HG03095 (cell line): ENCODE data around the gene IQCM.

ENCODE experiments used
- ATAC-seq: cut with Tn5 transposase; IDR thresholded peaks from one replicate; pipeline ENCODE4 v1.9.1; 2021; ENCODE audit warnings: moderate library complexity; ENCODE audit not compliant: unreplicated experiment

Gene IQCM, protein sequence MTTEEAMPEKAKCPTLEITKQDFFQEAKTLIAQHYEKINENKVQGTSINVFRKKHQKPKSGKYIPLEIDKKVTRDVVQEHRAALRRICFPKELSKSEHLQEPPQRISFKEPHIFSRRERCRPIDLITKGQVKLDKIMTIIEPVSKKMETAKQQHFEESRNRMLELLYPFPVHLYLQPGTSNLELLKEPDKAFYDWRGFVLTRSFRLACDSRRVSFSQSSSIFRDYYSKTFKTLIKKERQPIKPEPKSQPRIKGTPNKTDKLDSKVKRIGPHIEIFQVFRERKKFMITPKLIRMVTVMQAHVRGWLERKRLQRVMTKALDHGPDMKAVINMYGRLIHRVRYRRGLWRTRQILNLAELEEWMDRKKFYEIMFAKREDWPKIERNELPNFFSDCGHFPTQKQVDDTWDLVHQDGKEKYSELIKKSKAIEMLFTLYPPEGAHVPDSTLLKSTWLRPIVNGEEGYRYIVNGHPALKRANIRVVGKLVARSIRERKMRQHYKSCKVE

DNA sequence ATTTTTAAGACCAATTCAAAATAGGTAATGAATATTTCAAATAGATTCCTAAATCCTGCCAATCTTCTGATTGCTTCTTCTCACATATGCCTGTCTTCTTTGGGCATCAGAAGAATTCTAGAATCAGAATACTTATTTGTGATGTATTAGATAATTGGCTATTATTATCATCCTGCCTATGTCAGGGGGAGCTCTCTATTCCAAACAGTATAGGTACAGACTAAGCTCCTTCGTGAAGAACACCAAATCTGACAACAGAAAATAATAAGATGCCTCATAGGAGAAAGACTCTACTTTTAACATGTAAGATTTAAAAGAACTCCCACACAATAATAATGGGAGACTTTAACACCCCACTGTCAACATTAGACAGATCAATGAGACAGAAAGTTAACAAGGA, at the start of gene IQCM:
Gene IQCM, minus strand, starts transcription at position 101 of the 400 bp plus-strand sequence. CDS start 73,152 bp downstream, outside the sequence.
- no peak for ATAC-seq

DNA sequence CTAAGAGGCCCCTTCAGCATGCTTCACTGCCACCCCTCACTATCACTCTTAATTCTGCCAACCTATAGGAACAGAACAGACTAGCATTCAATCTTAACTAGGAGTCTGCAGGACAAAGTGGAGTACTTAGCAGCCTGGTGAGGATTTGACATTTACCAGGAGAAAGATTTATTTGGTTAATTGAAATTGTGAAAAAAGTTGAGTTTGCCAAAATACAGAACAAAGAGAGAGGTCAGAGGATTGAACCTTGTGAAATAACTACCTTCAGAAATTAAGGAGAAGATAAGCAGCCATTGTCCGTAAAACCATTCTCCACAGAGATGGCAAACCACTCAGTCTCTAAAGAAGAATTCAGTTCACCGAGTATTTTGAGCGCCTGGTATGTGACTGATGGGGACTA, 41.8 kb upstream of the IQCM start:
- ATAC-seq: no peak

DNA sequence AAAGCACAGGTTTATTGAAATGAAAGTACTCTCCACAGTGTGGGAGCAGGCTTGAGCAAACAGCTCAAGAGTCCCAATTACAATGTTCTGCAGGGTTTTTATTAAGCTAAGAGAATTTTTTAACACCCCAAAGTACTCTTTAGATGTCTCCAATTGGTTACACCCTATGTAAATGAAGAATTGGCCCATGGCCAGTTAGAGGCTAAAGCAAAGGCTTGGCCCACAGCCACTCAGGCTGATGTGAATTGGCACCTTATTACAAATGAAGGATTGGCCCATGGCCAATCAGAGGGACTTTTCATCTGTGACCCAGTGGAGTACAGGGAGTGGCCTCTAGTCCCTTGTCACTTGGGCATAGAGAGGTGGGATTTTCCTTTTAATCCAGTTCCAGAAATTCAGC, 30.1 kb upstream of the IQCM start:
- ATAC-seq: no peak

DNA sequence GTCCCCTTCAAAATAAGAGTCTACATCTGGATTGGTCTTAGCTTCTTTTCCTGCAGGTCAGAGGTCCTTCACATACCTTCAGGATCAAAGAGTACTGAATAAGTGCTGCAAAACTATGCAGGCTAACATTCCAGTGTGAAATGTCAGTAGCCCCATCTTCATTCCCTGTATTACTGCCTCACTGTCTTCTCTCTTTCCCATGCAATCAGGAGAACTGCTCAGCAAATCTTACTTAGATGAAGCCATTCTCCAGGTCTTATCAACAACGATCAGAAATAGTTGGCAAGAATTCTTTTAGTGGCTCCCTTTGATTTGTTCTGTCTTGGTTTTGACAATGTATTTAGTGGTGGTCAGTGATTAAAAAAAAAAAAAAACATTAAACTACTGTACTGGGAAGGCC, 26.0 kb upstream of the IQCM start:
- no peak for ATAC-seq

DNA sequence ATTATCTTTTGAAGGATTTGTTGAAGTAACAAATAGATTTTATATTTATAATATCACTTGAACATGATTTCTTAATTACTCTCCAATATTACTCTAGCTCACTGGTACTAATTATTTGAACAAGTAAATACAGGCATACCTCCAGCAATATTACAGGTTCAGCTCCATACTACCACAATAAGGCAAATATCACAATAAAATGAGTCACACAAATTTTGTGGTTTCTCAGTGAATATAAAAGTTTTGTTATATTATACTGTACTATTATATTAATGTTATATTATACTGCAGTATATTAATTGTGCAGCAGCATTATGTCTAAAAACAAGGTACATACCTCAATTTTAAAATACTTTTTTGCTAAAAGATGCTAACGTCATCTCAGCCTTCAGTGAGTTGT, 22.4 kb upstream of the IQCM start:
- no peak for ATAC-seq

DNA sequence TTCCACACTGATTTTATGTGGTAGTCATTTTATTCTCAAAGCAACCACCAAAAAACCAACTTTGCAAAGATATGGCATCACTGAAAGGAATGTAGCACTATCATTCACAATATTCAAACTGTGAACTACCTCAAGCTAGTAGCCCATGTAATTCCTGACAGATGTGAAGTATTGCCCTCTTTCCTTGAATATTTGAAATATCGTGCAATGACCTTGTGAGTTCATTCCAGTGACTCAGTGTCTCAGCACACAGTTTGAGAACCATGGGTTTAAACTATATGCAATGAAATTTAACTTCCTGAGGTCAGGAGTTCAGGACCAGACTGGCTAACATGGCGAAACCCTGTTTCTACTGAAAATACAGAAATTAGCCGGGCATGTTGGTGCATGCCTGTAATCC, 20.9 kb upstream of the IQCM start:
- ATAC-seq: no peak

DNA sequence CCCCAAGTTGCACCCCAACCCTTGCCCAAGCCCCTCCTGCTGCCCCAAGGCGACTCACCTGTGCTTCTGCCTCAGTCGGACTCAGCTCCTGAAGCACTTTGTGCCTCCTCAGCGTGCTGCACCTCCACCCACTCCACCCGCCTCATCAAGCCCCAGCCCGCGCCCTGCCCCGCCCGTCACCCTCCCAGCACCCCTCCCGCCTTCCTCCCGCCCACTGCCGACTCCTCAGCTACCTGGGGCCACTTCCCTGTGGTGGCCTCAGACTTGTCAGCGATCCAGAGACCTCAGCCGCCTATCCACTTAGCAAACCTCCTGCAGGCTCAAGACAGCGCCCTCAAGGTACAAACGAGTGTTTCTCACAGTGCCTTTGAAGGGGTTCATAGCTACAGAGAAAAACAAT, 19.6 kb upstream of the IQCM start:
- no peak for ATAC-seq

DNA sequence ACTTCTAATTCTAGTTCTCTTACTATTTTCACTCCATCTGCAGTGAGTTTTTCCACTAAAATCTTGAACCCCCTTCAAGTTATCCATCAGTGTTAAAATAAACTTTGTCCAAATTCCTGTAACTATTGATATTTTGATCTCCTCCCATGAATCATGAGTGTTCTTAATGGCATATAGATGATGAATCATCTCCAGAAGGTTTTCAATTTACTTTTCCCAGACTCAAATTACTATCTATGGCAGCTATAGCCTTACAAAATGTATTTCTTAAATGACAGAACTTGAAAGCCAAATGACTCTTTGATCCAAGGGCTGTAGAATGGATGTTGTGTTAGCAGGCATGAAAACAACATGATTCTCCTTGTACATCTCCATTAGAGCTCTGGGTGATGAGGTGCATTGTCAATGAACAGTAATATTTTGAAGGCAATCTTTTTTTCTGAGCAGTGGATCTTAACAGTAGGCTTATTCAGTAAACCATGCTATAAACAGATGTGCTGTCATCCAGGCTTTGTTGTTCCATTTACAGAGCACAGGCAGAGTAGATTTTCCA, 16.1 kb upstream of the IQCM start:
- no peak for ATAC-seq

DNA sequence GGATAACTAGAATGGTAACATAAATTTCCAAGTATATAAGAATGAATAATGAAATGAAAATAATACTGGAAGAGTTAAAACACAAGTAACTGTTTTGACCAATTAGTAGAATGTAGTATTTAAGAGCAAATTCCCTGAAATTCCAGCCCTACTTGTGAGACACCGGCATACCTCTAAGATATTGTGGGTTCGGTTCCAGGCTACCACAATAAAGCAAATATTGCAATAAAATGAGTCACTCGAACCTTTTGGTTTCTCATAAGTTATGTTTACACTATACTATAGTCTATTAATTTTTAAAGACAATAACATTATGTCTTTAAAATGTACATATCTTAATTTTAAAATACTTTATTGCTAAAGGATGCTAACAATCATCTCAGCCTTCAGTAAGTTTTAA, 15.2 kb upstream of the IQCM start:
- ATAC-seq: no peak

DNA sequence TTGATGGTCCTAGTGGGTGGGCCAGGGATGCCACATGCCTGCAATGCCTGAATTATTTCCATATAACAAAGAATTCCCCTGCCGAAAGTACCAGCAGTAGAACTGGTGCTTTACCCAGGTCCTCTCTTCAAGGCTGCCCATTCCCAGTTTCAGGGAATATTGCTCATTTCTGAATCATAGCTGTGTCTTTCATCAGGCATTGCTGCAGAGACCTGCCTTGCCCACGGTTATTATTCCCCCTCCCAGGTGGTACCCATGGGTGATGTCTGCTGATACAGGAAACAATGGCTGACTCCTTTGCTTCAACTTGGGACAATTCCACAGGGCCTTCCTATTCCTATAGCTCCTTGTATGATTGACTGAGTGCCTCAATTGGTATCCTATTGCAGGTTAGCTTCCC, 9.7 kb upstream of the IQCM start:
- no peak for ATAC-seq

DNA sequence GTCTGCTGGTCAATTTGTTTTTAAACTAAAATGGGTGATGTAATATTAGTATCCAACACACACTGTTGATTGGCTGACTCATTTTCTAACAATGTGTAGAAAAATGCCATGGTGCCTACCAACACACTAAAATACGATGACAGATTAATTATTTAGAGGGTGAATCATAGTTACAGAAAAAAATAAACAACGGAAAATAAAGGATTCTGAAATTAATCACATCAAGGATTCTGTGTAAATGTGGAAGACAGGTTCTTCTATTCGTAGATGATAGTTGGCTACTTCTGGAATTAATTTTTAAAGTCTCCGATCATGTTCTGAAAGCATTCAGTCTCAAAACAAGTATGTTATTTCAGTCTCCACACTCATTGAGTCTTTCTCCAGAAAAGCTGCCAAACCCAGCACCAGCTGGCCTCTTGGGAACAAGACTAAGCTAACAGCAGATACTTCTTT, 8.2 kb upstream of the IQCM start:
- ATAC-seq: no peak

DNA sequence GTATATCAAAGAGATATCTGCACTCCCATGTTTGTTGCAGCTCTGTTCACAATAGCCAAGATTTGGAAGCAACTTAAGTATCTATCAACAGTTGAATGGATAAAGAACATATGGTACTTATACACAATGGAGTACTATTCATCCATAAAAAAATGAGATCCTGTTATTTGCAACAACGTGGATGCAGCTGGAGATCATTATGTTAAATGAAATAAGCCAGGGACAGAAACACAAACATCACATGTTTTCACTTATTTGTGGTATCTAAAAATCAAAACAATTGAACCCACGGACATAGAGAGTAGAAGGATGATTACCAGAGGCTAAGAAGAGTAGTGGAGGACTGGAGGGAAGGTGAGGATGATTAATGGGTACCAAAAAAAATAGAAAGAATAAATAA, 14.2 kb downstream of the IQCM start:
- no peak for ATAC-seq

DNA sequence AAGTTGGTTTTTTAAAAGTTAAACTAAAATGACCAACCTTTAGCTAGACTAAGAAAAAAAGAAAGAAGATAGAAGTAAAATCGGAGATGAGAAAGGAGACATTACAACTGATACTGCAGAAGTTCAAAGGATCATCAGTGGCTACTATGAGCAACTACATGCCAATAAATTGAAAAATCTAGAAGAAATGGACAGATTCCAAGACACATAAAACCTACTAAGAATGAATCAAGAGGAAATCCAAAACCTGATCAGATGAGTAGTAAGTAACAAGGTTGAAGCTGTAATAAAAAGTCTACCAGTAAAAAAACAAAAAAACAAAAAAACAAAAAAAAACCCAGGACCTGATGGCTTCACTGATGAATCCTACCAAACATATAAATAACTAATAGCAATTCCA, 16.1 kb downstream of the IQCM start:
- no peak for ATAC-seq

DNA sequence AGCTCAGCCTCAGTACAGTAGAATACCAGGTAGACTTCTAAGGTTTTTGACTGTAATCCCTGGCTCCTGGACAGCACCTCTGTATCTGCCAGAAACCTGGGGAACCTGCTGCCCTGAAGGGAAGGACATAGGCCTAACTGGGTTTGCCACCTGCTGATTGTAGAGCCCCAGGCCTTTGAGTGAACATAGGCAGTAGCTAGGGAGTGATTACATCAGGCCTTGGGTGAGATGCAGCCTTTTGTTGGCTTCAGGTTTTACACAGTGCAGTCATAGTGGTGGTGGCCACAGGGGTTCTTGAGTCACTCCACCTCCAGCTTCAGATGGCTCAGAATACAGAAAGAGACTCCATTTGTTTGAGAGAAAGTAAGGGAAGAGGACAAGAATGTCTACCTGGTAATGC, 19.3 kb downstream of the IQCM start:
- ATAC-seq: no peak

DNA sequence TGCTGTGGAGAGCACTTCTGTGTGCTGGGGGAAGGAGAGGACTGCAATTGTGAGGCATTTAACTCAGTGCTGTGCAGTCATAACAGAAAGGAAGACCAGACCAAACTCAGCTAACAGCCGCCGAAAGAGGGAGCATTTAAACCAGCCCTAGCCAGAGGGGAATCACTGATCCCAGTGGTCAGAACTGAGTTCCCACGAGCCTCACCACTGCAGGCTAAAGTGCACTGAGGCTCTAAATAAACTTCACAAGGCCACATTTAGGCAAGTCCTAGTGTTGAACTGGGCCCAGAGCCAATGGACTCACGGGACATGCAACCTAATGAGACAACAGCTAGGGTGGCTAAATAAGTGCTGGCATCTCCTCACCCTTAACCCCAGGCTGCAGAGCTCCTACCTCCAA, 20.4 kb downstream of the IQCM start:
- no peak for ATAC-seq

DNA sequence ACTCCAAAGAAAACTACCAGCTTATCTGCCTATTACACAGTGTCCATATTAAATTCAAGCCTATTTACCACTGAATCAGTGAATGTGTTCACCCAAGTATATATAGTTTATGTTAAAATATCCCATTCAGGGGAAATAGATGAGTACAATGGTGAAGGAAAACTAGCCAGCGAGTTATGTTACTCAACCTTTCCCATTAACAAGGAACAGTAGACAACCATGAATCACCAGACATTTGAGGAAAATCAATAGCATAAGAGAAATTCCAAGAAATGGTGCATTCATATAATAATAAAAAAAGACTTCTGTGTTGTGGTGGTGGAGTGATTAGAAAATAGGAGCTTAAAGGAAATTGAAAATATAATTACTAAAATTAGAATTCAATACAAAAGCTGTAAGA, 21.3 kb downstream of the IQCM start:
- ATAC-seq: no peak

DNA sequence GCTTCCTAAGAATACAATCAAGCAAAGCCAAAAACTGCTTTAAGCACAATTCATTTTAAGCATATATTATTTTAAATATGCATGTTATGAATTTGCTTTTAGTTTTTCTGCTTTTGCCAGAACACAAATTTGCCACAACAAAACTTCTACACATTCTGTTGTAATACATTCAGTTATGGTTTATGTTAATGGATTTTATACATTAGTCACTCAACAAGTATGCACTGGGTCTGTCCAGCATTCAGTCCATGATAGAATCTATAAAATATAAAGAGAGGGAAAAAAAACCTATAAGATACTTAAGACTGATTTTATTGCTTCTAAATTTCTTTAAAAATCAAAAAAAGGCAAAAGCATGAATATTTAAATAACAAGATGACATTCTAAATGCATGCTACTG, 22.2 kb downstream of the IQCM start:
- no peak for ATAC-seq

DNA sequence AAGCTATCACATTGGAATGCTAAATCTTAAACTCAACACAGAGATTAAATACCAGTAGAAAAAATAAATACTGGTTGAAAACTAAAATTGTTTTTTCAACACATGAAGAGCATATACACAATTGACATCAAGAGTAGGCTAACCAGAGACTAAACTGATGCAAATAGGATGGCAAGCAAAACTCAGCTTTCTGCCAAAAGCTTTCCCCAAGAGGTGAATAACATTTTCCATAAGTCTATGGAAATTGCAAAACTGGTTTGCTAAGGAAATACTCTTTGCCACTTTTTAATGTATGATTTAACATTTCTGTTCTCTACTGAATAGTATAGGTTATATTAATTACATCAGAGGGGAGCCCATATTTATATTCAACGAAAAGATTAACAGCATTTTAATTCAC, 23.8 kb downstream of the IQCM start:
- ATAC-seq: no peak

DNA sequence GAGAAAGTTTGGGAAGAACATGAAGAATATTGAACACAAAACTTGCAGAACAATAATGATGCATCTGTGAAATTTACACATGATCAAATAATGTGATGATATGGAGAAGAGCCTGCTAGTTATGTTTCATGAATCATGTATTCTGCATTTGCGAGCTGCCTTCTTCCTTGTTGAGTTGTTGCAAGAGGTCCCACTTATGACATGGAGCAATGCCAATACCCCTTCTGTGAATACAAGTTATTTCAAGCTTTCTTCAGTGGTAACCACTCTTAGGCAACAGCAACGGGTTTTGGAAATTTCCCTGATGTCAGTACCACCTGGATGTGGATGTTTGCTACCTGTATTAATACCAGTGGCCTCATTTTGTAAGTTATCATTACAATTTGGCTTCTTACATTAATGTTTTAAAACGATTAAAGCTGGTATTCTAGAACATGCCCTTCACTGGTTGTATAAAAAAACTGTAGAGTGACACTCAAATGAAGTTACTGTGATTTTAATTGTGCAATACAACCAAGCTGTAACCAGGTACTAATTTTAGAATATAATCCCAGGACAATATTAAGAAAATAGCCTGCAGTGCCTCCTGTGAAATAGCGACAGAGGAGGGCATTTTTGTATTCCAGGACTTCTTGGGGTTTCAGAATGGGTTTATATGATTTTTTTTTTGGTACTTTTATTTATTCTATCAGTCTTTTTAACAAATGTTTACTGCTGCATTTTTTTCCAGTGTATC, 25.3 kb downstream of the IQCM start:
- ATAC-seq: no peak

DNA sequence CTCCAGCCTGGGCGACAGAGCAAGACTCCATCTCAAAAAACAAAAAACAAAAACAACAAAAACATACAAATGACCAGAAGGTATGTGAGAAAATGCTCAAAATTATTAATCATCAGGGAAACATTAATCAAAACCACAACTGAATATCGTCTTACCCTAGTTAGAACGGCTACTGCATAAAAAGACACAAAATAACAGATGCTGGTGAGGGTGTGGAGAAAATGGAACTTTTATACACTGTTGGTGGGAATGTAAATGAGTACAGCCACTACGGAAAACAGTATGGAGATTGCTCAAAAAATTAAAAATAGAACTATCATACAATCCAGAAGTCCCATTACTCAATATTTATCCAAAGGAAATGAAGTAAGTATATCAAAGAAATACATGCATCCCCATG, 27.3 kb downstream of the IQCM start:
- ATAC-seq: no peak

DNA sequence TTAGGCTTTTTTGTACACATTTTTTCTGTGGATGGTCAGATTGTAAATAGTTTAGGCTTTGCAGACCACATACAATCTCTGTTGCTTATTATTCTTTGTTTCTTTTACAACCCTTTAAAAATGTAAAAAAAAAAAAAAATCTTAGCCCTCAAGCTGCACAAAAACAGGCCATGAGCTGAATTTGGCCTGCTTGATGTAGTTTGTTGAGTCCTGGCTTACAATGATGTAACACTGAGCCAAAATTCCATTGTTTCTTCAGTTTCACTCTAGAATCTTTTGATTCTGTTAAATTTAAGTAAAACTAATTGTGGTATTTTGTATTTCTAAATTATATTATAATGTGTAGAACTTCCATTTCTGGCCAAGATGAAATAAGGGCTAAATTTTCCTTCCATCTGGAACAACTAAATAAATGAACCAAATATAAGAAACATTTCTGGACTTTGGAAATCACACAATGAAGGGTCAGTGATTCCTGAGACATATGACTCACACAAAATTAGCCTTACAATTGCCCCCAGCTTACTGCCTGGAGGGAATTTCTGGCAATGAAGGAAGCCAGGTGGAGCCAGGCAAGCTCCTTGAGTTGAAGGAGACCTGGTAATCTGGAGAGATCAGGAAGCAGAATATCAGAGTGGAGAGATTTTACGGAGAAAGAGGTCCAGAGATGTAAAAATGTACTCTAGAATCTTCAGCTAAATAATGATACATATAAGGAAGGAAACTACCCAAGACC, 29.8 kb downstream of the IQCM start:
- ATAC-seq: no peak
